ENCODE results near the gene TUBA3C. TPM values are rescaled to one million over a fixed set of nuclear protein-coding genes. Genes with fewer than 3 reads are reported as not detected.

The TUBA3C gene
- not detected in 2 replicates for total RNA-seq

DNA sequence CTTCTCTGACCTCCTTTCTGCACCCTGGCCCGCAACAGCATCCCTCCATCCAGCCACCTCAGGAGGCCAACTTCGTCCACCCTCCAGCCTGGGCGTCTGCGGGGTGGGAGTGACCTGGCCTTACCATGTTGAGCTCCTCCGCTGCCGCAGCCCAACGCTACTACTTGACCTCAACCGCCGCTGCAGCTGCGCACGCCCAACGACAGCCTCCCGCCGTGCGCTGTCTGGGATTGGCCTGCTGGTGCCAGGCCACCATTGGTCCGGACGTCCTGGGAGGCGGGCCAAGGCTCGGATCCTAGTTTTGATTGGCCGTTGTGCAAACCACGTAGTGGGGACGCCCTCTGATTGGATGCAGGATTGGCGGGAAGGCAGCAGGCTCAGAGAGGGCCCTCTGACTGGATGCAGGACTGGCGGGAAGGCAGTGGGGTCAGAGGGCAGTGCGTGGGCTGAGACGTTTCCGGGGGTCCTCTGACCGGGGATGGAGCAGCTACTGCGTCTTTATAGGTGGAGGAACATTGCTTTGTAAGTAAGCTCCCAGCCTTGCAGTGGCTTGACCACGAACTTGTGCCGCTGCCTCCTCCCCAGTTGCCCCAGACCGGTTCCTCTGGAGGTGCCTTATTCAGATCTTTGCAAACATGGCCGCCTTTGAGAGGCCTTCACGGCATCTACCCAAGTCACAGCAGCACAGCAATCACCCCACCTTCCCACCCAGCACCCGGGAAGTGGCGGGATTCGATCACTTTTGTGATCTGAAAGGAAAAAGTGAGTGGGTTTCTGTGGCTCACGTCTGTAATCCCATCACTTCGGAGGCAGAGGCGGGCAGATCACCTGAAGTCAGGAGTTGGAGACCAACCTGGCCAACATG lies at the start of gene TUBA3C:
Gene TUBA3C, minus strand, starts transcription at position 204 of the 865 bp plus-strand sequence. Its CDS starts 77 bp downstream, at position 127.

Small RNA genes lying within 50 kb of the gene (small RNA-seq; reads per million reads assigned to genes)
- gene AL139327.4 = not detected
